GM10847 (cell line): Measurements from ENCODE around the gene RALGAPA2.

ENCODE experiments used
- POLR2A ChIP-seq: IDR thresholded peaks from 2 replicates; pipeline ENCODE4 v1.6.1; 2011; ENCODE audit not compliant: insufficient read length; ENCODE audit errors: extremely low read depth

RALGAPA2 gene

GRCh38 chr20:20561172-20561571 is 151.3 kb downstream of the RALGAPA2 start:
- TF ChIP-seq POLR2A, result no peak

DNA sequence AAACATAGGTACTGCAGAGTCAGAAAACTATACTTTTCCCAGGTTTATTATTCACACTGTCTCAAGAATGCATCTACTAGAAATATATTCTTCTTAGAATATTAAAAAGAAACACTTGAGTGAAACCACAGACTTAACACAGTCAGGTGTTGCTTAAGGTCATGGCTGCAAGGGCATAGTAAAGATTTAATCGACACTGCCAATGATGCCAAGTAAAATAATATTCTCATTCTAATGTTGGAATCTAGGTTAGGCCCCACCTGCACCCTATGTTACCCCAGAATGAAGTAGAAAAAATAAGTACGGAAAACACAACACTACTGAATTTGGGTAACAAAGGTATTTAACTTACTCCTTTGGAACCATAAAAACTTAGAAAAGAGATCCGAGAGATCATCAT is 155.0 kb downstream of the RALGAPA2 start:
- TF ChIP-seq POLR2A, result no peak

GRCh38 chr20:20555838-20556237 is 156.6 kb downstream of the RALGAPA2 start:
- TF ChIP-seq POLR2A, result no peak

DNA sequence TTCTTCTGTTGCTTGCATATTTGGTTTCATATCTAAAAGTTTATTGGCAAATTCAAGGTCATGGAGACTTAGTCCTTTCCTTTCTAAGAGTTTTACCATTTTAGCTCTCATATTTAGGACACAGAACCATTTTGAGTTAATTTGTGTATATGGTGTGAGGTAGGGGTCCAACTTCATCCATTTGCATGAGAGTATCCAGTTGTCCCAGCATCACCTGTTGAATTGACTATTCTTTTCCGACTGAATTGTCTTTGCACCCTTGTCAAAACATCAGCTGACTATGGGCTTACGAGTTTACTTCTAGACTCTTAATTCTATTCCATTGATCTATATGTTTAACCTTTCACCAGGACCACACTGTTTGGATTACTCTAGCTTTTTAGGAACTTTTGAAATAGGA is 157.5 kb downstream of the RALGAPA2 start:
- TF ChIP-seq POLR2A, result no peak

GRCh38 chr20:20553541-20553940 is 158.9 kb downstream of the RALGAPA2 start:
- TF ChIP-seq POLR2A, result no peak

- TF ChIP-seq POLR2A, result no peak
These were observed 160.4 kb downstream of the RALGAPA2 start for GRCh38 chr20:20552076-20552475.

GRCh38 chr20:20551409-20551808 is 161.0 kb downstream of the RALGAPA2 start:
- no peak for TF ChIP-seq POLR2A

DNA sequence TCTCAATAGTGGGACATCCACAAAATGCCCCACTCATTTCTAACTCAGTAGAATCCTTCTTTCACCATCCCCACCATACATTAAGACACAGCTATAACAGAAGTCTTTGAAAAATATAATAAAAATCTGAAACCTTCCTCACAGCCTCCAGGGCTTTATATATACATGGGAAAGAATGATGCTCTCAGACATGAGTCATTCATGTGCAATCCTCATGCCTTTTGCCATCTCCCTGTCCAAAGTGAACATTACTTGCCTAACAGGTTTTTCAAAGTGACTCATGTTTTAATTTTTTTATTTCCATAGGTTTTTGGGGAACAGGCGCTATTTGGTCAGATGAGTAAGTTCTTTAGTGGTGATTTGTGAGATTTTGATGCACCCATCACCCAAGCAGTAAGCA is 162.7 kb downstream of the RALGAPA2 start:
- TF ChIP-seq POLR2A, result no peak

- TF ChIP-seq POLR2A, result no peak
These were observed 163.2 kb downstream of the RALGAPA2 start for GRCh38 chr20:20549267-20549612.

GRCh38 chr20:20548527-20549266 is 163.7 kb downstream of the RALGAPA2 start:
- TF ChIP-seq POLR2A, result no peak

DNA sequence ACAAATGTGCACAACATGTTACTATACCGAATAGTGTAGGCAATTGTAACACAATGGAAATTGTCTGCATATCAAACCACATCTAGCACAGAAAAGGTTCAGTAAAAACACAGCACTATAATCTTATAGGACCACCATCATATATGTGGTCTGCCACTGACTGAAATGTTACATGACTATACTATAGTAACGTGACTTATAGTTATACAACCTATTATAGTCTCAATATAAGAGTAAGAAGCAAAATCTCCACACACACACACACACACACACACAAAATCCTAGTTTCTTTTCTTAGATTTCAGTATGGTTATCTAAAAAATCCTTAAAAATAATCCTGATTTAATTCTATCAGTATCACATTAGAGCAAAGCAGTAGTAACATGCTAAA is 164.6 kb downstream of the RALGAPA2 start:
- no peak for TF ChIP-seq POLR2A

DNA sequence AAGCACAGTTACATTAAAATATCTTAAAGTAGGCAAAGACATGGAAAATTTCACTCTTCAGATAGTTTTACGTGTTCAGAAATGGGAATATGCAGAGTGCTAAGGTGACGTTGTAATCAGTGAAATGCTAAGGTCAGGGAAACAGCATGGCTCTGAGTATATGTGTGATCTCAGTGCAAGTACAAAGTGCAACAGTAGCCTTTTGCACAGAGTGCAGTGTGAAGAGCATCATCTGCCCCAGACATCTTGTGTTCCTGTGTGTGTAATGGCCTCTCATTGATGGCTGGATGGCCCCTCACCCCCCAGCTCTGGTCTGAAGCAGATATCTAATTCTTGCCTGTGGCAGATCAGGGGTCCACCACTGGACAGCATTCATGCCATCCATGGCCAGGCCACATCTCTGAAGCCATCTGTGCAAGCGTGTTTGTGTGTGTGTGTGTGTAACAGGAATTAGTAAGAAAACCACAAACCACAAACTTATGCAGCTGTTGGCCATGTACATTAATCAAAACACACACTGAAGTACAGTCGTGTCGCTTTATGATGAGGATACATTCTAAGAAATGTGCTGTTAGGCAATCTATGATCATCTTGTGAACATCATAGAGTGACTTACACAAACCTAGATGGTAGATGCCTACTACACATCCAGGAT is 165.1 kb downstream of the RALGAPA2 start:
- TF ChIP-seq POLR2A, result no peak

GRCh38 chr20:20546402-20546801 is 166.0 kb downstream of the RALGAPA2 start:
- TF ChIP-seq POLR2A, result no peak

- TF ChIP-seq POLR2A, result no peak
These were observed 176.1 kb downstream of the RALGAPA2 start for GRCh38 chr20:20536240-20536933.

- TF ChIP-seq POLR2A, result no peak
These were observed 177.4 kb downstream of the RALGAPA2 start for GRCh38 chr20:20535051-20535450.

- TF ChIP-seq POLR2A, result no peak
These were observed 181.2 kb downstream of the RALGAPA2 start for GRCh38 chr20:20531283-20531682.
